NT2/D1 (cell line): Measurements from ENCODE around the gene CNDP1.

Experiments
- SUZ12 ChIP-seq: IDR thresholded peaks from 2 replicates; pipeline ENCODE4 v1.6.1; 2011; ENCODE audit not compliant: insufficient read length, insufficient read depth; ENCODE audit errors: extremely low read depth
- YY1 ChIP-seq: IDR thresholded peaks from 2 replicates; pipeline ENCODE4 v1.6.1; 2011; ENCODE audit not compliant: insufficient read length, insufficient read depth

DNA sequence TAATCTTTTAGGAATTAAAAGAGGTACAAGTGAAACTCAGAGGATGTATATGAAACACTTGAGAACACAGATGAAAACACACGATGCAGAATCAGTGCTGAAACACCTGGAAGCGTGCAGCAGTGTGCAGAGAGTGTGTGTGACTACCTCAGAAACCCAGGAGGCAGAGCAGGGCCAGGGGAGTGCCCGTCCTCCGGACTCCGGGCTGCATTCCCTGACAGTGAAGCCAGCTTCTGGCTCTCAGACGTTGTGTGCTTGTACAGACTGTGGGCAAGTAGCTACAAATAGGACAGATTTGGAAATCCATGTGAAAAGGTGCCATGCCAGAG lies 98.0 kb downstream of the CNDP1 start:
- TF ChIP-seq YY1 (no peak), SUZ12 (no peak)
